Stomach (tissue), 9 donors: ENCODE data around the gene STON2. TPM values are rescaled to one million over a fixed set of nuclear protein-coding genes. Genes with fewer than 3 reads are reported as not detected.
A peak's percentile ranks its signal among the peaks of the same experiment; 100 is the strongest.
"Not testable (repeated sequence)": the region's sequence is repeated elsewhere in the genome, so short reads cannot be mapped to it uniquely, and the experiment has no call there.

Source experiments
- DNase-seq, 2 donors: peaks; one replicate each; pipeline versions ENCODE4 v3.0.0 to v3.0.0-alpha.2; 2013 to 2019
- H3K27ac ChIP-seq, 5 donors: fragments of 200-600 bp in 4 of 5; sonication (generic) in 4 of 5; one replicate each; pipeline ENCODE4 v1.5.1; 2013 to 2019; ENCODE audit warnings: mild to moderate bottlenecking in 1 of 5, moderate library complexity in 1 of 5
- H3K27me3 ChIP-seq, 3 donors: fragments of 200-600 bp; sonication (generic); one replicate each; pipeline ENCODE4 v1.5.1; 2017 to 2019; ENCODE audit warnings: mixed run types in 1 of 3
- H3K36me3 ChIP-seq, 4 donors: fragments of 200-600 bp; sonication (generic); 1 replicate in 3 of 4; 2 replicates in 1 of 4; pipeline ENCODE4 v1.5.1; 2016 to 2019
- H3K4me1 ChIP-seq, 4 donors: fragments of 200-600 bp; sonication (generic); one replicate each; pipeline ENCODE4 v1.5.1; 2016 to 2019
- H3K4me3 ChIP-seq, 4 donors: fragments of 200-600 bp; sonication (generic) in 3 of 4; one replicate each; pipeline ENCODE4 v1.5.1; 2016 to 2019; ENCODE audit warnings: mild to moderate bottlenecking in 1 of 4
- H3K9me3 ChIP-seq, 4 donors: fragments of 200-600 bp; sonication (generic); one replicate each; pipeline ENCODE4 v1.5.1; 2016 to 2019
- CTCF ChIP-seq, 7 experiments: fragments of 450-650 bp in 4 of 7; fragments of 200-600 bp in 3 of 7; sonication (generic) in 3 of 7; IDR thresholded peaks; one replicate each; pipeline ENCODE4 v1.5.1; 2016 to 2019; ENCODE audit warnings: antibody characterized with exemption in 7 of 7, control low read depth in 2 of 7, mild to moderate bottlenecking in 1 of 7
- EP300 ChIP-seq: sonication (generic); formaldehyde crosslinking; IDR thresholded peaks from one replicate; pipeline ENCODE4 v1.6.1; 2017; ENCODE audit warnings: antibody characterized with exemption
- POLR2A ChIP-seq, 4 donors: fragments of 450-650 bp; IDR thresholded peaks; one replicate each; pipeline ENCODE4 v1.6.1; 2016; ENCODE audit warnings: antibody characterized with exemption in 4 of 4, control low read depth in 2 of 4, mild to moderate bottlenecking in 1 of 4, moderate library complexity in 1 of 4
- POLR2AphosphoS5 ChIP-seq, 3 donors: sonication (generic); formaldehyde crosslinking; IDR thresholded peaks; one replicate each; pipeline ENCODE4 v1.6.1; 2016; ENCODE audit warnings: antibody characterized with exemption in 3 of 3
- WGBS, 5 donors: extraction: QIAGEN DNeasy Blood & Tissue Kit in 3 of 5; methylation state at CpG; one replicate each; pipeline versions ENCODE4 v1.1.5 to v1.1.7; 2013 to 2018; 5-methylcytosine and 5-hydroxymethylcytosine counted together
- intact Hi-C: fragments of 100-400 bp; cut with DNase I; formaldehyde crosslinking; loops from one replicate; pipeline ENCODE4 v1.15.1; 2023; ENCODE audit warnings: low total_unique reads
- polyA plus RNA-seq, 3 donors: library from polyadenylated mRNA; stranded (reverse); fragments of 200-250 nt; gene quantifications; one replicate each; pipeline ENCODE4 v1.2.3, GENCODE V29; 2013
- total RNA-seq, 5 donors: library from RNA; depleted of rRNA; stranded (reverse); fragments of >200 nt; gene quantifications; one replicate each; pipeline versions ENCODE4 v1.1.0 to v1.2.3, GENCODE V29; 2014 to 2016
- donor health status: healthy with polysubstance abuse.
- donor health status: Bipolar disorder and iron deficiency.
- donor health status: healthy.

The STON2 gene
- total and polyA plus RNA-seq, 8 donors, result 1.4 to 50.2 (median 8.3) TPM

- WGBS, 5 donors, result 38 to 67% (median 53%) methylated on average over 7 to 8 of the region's 8 CpGs
Observed at GRCh38 chr14:81247271-81247766, 152.8 kb downstream of the STON2 start.

GRCh38 chr14:81246461-81247270, 153.5 kb downstream of the STON2 start:
- Histone ChIP-seq H3K36me3 (no peaks in the 10 kb centered on the region), H3K4me1 (no peaks in the 10 kb centered on the region), H3K27me3 (no peaks in the 10 kb centered on the region), H3K4me3 (no peak overlapping the region), H3K9me3 (peaks cover 0 to 9% (median 2%) of the 10 kb centered on the region in 4 donors), H3K27ac (no peak overlapping the region)
- 89 to 92% (median 90%) methylated on average over 19 of the region's 19 CpGs for WGBS, 5 donors
- intact Hi-C loops, result no loop called here
- no peak for DNase-seq
- no peak for TF ChIP-seq POLR2AphosphoS5 (IDR thresholded peaks at IDR 0.05)
- no peak for TF ChIP-seq CTCF (IDR thresholded peaks at IDR 0.05)

More at GRCh38 chr14:81247271-81247766, 152.8 kb downstream of the STON2 start:
- intact Hi-C loops, result no loop called here
- H3K4me1 ChIP-seq, result no peaks in the 10 kb centered on the region
- no peak overlapping the region for H3K4me3 ChIP-seq
- peaks cover 0 to 9% (median 2%) of the 10 kb centered on the region in 4 donors for H3K9me3 ChIP-seq
- peak in 1 of 2 donors; percentile 44 for DNase-seq
- H3K36me3 ChIP-seq, result no peaks in the 10 kb centered on the region
- no peaks in the 10 kb centered on the region for H3K27me3 ChIP-seq
- H3K27ac ChIP-seq, result no peak overlapping the region
- TF ChIP-seq EP300 (no peak), POLR2AphosphoS5 (IDR thresholded peaks at IDR 0.05) (no peak), POLR2A (IDR thresholded peaks at IDR 0.05) (no peak), CTCF (IDR thresholded peaks at IDR 0.05) (no peak)

- Histone ChIP-seq H3K4me1 (no peaks in the 10 kb centered on the region), H3K36me3 (no peaks in the 10 kb centered on the region), H3K27ac (no peak overlapping the region), H3K4me3 (no peak overlapping the region), H3K27me3 (no peaks in the 10 kb centered on the region), H3K9me3 (peaks cover 0 to 9% (median 2%) of the 10 kb centered on the region in 4 donors)
- DNase-seq, result no peak
- intact Hi-C loops, result no loop called here
- WGBS, 5 donors, result 21 to 41% (median 35%) methylated on average over 1 of the region's 1 CpG
- TF ChIP-seq CTCF (IDR thresholded peaks at IDR 0.05), result no peak
- TF ChIP-seq POLR2AphosphoS5 (IDR thresholded peaks at IDR 0.05), result no peak
- TF ChIP-seq EP300, result no peak
- no peak for TF ChIP-seq POLR2A (IDR thresholded peaks at IDR 0.05)
Observed at GRCh38 chr14:81245771-81246170, 154.4 kb downstream of the STON2 start.

DNA sequence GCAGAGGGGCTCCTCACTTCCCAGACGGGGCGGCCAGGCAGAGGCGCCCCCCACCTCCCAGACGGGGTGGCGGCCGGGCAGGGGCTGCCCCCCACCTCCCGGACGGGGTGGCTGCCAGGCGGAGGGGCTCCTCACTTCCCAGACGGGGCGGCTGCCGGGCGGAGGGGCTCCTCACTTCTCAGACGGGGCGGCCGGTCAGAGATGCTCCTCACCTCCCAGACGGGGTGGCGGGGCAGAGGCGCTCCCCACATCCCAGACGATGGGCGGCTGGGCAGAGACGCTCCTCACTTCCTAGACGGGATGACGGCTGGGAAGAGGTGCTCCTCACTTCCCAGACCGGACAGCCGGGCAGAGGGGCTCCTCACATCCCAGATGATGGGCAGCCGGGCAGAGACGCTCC, 155.7 kb downstream of the STON2 start:
- H3K9me3 ChIP-seq, H3K4me3 ChIP-seq, H3K4me1 ChIP-seq, intact Hi-C loops, H3K27ac ChIP-seq, H3K36me3 ChIP-seq, DNase-seq, H3K27me3 ChIP-seq: not testable (repeated sequence)
- 94 to 98% (median 97%) methylated on average over 17 to 28 of the region's 28 CpGs for WGBS, 5 donors

GRCh38 chr14:81243499-81243898, 156.6 kb downstream of the STON2 start:
- intact Hi-C loops, result no loop called here
- TF ChIP-seq CTCF (IDR thresholded peaks at IDR 0.05) (no peak), POLR2A (IDR thresholded peaks at IDR 0.05) (no peak), POLR2AphosphoS5 (IDR thresholded peaks at IDR 0.05) (no peak), EP300 (no peak)
- 85 to 91% (median 86%) methylated on average over 2 of the region's 2 CpGs for WGBS, 5 donors

DNA sequence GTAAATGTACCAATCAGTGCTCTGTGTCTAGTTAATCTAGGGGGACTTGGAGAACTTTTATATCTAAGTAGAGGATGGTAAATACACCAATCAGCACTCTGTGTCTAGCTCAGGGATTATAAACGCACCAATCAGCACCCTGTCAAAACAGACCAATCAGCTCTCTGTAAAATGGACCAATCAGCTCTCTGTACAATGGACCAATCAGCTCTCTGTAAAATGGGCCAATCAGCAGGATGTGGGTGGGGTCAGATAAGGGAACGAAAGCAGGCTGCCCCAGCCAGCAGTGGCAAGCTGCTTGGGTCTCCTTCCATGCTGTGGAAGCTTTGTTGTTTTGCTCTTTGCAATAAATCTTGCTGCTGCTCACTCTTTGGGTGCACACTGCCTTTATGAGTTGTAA, 163.3 kb downstream of the STON2 start:
- H3K27me3 ChIP-seq, DNase-seq, H3K4me1 ChIP-seq, H3K27ac ChIP-seq, intact Hi-C loops, H3K36me3 ChIP-seq, H3K4me3 ChIP-seq, H3K9me3 ChIP-seq: not testable (repeated sequence)
- WGBS, 5 donors, result 62 to 71% (median 62%) methylated on average over 2 of the region's 2 CpGs

More at GRCh38 chr14:81243499-81243898, 156.6 kb downstream of the STON2 start:
- no peak overlapping the region for H3K27ac ChIP-seq
- H3K4me1 ChIP-seq, result no peaks in the 10 kb centered on the region
- H3K27me3 ChIP-seq, result no peaks in the 10 kb centered on the region
- no peak for DNase-seq
- H3K36me3 ChIP-seq, result no peaks in the 10 kb centered on the region
- no peak overlapping the region for H3K4me3 ChIP-seq
- peaks cover 0 to 9% (median 2%) of the 10 kb centered on the region in 4 donors for H3K9me3 ChIP-seq
